OCI-LY7 (cell line): ENCODE data around the gene C19orf81.

Experiments
- EZH2phosphoT487 ChIP-seq: fragments of 200-600 bp; sonication (generic); IDR thresholded peaks from 2 replicates; pipeline ENCODE4 v1.6.1; 2018; ENCODE audit warnings: low read depth, borderline replicate concordance, mild to moderate bottlenecking, mixed run types, antibody characterized with exemption, low read length, moderate library complexity, mixed read lengths
- TF ChIP-seq, protein P1 (sequence below): fragments of 200-600 bp; sonication (generic); conservative IDR thresholded peaks from 2 replicates; pipeline ENCODE4 v1.5.1; 2014; ENCODE audit warnings: mild to moderate bottlenecking, antibody characterized with exemption, low read length, moderate library complexity, mixed read lengths

DNA sequence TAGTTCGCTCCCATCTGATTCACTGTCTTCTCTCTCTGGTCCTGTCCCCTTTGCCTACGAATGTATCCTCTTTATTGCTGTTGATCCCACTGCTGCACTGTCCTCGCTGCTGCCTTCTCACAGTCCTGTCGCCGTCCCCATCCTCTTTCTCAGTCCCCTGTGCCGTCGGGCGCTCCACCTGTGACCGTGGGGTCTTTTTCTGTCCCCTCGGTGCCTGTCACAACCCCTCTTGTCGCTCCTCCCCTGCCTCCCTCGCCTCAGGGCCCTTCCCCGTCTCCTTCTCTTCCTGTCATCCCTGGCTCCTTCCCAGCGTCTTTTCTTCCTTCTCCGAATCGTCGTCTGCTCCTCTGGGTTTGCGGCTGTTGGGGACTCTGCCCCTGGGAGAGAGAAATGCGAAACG, 41.9 kb upstream of the C19orf81 start:
- TF ChIP-seq, protein P1, sequence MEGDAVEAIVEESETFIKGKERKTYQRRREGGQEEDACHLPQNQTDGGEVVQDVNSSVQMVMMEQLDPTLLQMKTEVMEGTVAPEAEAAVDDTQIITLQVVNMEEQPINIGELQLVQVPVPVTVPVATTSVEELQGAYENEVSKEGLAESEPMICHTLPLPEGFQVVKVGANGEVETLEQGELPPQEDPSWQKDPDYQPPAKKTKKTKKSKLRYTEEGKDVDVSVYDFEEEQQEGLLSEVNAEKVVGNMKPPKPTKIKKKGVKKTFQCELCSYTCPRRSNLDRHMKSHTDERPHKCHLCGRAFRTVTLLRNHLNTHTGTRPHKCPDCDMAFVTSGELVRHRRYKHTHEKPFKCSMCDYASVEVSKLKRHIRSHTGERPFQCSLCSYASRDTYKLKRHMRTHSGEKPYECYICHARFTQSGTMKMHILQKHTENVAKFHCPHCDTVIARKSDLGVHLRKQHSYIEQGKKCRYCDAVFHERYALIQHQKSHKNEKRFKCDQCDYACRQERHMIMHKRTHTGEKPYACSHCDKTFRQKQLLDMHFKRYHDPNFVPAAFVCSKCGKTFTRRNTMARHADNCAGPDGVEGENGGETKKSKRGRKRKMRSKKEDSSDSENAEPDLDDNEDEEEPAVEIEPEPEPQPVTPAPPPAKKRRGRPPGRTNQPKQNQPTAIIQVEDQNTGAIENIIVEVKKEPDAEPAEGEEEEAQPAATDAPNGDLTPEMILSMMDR = no peak
- no peak for TF ChIP-seq EZH2phosphoT487
